Measurements from ENCODE around the gene HNRNPUL1.

The HNRNPUL1 gene

GRCh38 chr19:41224632-41225031, 39.5 kb upstream of the HNRNPUL1 start:
- Histone ChIP-seq H3K36me3 (ENCODE audit: insufficient read depth, low read length) (no peaks in the 10 kb centered on the region), H3K4me2 (ENCODE audit: low read length) (no peak overlapping the region), H2AFZ (ENCODE audit: low read length) (no peak overlapping the region), H4K20me1 (ENCODE audit: insufficient read depth, low read length) (no peaks in the 10 kb centered on the region), H3K4me3 (ENCODE audit: low read depth, low read length, poor library complexity, severe bottlenecking) (no peak overlapping the region), H3K79me2 (ENCODE audit: insufficient read depth, low read length) (no peaks in the 10 kb centered on the region), H3K4me1 (ENCODE audit: insufficient read depth, low read length, severe bottlenecking) (no peaks in the 10 kb centered on the region), H3K9me3 (ENCODE audit: low read length) (no peaks in the 10 kb centered on the region), H3K9me2 (ENCODE audit: low read depth, low read length) (no peaks in the 10 kb centered on the region), H3K27ac (ENCODE audit: low read depth, low read length, poor library complexity, severe bottlenecking) (no peak overlapping the region), H3K9ac (ENCODE audit: low read length) (no peak overlapping the region), H3K27me3 (ENCODE audit: insufficient read depth, low read length) (0 out of 2 replicates have a peak, but pooled peaks cover 7% of the 10 kb centered on the region), H3F3A (ENCODE audit: insufficient read depth, low read length) (no peaks in the 10 kb centered on the region)
- TF ChIP-seq CTCF (IDR thresholded peaks at IDR 0.05; ENCODE audit: low read length) (no peak), EZH2 (IDR thresholded peaks at IDR 0.05; ENCODE audit: borderline replicate concordance, low read length) (no peak)

- Histone ChIP-seq H3K4me1 (ENCODE audit: insufficient read depth, low read length, severe bottlenecking) (no peaks in the 10 kb centered on the region), H3K79me2 (ENCODE audit: insufficient read depth, low read length) (no peaks in the 10 kb centered on the region), H3K27ac (ENCODE audit: low read depth, low read length, poor library complexity, severe bottlenecking) (no peak overlapping the region), H3K4me3 (ENCODE audit: low read depth, low read length, poor library complexity, severe bottlenecking) (no peak overlapping the region), H2AFZ (ENCODE audit: low read length) (no peak overlapping the region), H3F3A (ENCODE audit: insufficient read depth, low read length) (no peaks in the 10 kb centered on the region), H3K27me3 (ENCODE audit: insufficient read depth, low read length) (0 out of 2 replicates have a peak, but pooled peaks cover 7% of the 10 kb centered on the region), H3K4me2 (ENCODE audit: low read length) (no peak overlapping the region), H3K9me2 (ENCODE audit: low read depth, low read length) (no peaks in the 10 kb centered on the region), H3K9ac (ENCODE audit: low read length) (no peak overlapping the region), H3K9me3 (ENCODE audit: low read length) (no peaks in the 10 kb centered on the region), H4K20me1 (ENCODE audit: insufficient read depth, low read length) (no peaks in the 10 kb centered on the region), H3K36me3 (ENCODE audit: insufficient read depth, low read length) (no peaks in the 10 kb centered on the region)
- TF ChIP-seq EZH2 (IDR thresholded peaks at IDR 0.05; ENCODE audit: borderline replicate concordance, low read length) (no peak), CTCF (IDR thresholded peaks at IDR 0.05; ENCODE audit: low read length) (no peak)
Measured at GRCh38 chr19:41225238-41226052, 38.7 kb upstream of the HNRNPUL1 start.

- Histone ChIP-seq H4K20me1 (ENCODE audit: insufficient read depth, low read length) (no peaks in the 10 kb centered on the region), H3F3A (ENCODE audit: insufficient read depth, low read length) (no peaks in the 10 kb centered on the region), H3K4me3 (ENCODE audit: low read depth, low read length, poor library complexity, severe bottlenecking) (no peak overlapping the region)
Measured at GRCh38 chr19:41226053-41226873, 37.9 kb upstream of the HNRNPUL1 start.

More at GRCh38 chr19:41226053-41226873, 37.9 kb upstream of the HNRNPUL1 start:
- Histone ChIP-seq H3K9me3 (ENCODE audit: low read length) (no peaks in the 10 kb centered on the region), H3K9me2 (ENCODE audit: low read depth, low read length) (no peaks in the 10 kb centered on the region), H3K36me3 (ENCODE audit: insufficient read depth, low read length) (no peaks in the 10 kb centered on the region), H3K27ac (ENCODE audit: low read depth, low read length, poor library complexity, severe bottlenecking) (no peak overlapping the region), H3K4me2 (ENCODE audit: low read length) (no peak overlapping the region), H2AFZ (ENCODE audit: low read length) (no peak overlapping the region), H3K79me2 (ENCODE audit: insufficient read depth, low read length) (no peaks in the 10 kb centered on the region), H3K4me1 (ENCODE audit: insufficient read depth, low read length, severe bottlenecking) (no peaks in the 10 kb centered on the region), H3K9ac (ENCODE audit: low read length) (no peak overlapping the region), H3K27me3 (ENCODE audit: insufficient read depth, low read length) (0 out of 2 replicates have a peak, but pooled peaks cover 7% of the 10 kb centered on the region)
- no peak for TF ChIP-seq CTCF (IDR thresholded peaks at IDR 0.05; ENCODE audit: low read length)
- no peak for TF ChIP-seq EZH2 (IDR thresholded peaks at IDR 0.05; ENCODE audit: borderline replicate concordance, low read length)
